HCT116 (cell line): ENCODE measurements around the gene SLC2A13. TPM values are rescaled to one million over a fixed set of nuclear protein-coding genes. Genes with fewer than 3 reads are reported as not detected.

Experiments
- ATAC-seq: fragments of 200-7000 bp; cut with Tn5 transposase; 2 replicates; pipeline ENCODE4 v1.9.1; 2020; ENCODE audit warnings: mild to moderate bottlenecking, moderate library complexity
- BruUV-seq: library from RNA; stranded (reverse); fragments of 400-500 nt; replicated peaks from 2 replicates; lab custom pipeline; 2021; lab: Mats Ljungman, UMichigan
- CTCF ChIA-PET: fragments of 300-600 bp; sonication (Branson Sonifier 250); formaldehyde crosslinking; loops from one replicate; lab custom pipeline; 2021; ENCODE audit warnings: antibody characterized with exemption; lab: Charles Lee
- POLR2A ChIA-PET: fragments of 300-600, 350-600 bp; sonication (Branson Sonifier 250); formaldehyde crosslinking; loops from one replicate; lab custom pipeline; 2021; ENCODE audit warnings: antibody characterized with exemption; lab: Charles Lee
- RAD21 ChIA-PET, 2 experiments: fragments of 300-600 bp; sonication (Branson Sonifier 250); formaldehyde crosslinking; loops; one replicate each; lab custom pipeline; 2023; ENCODE audit warnings: low total read pairs in 2 of 2; ENCODE audit not compliant: uncharacterized antibody in 2 of 2, unreplicated experiment in 2 of 2, low non-redundant PET in 1 of 2; lab: Charles Lee
- DNase-seq: peaks from one replicate; pipeline ENCODE4 v3.0.0-alpha.2; 2010; ENCODE audit warnings: low read depth, low spot score
- H2AFZ ChIP-seq: fragments of 200-600 bp; shearing (Covaris generic), sonication (generic); 2 replicates; pipeline ENCODE4 v1.6.1; 2017; ENCODE audit warnings: low read depth, mixed run types, mixed read lengths, antibody characterized with exemption, low read length; ENCODE audit not compliant: poor library complexity, severe bottlenecking
- H3K27ac ChIP-seq: 2 replicates; pipeline ENCODE4 v1.5.1; 2012; ENCODE audit warnings: low read depth, low read length
- H3K27me3 ChIP-seq: fragments of 200-600 bp; sonication (generic); 2 replicates; pipeline ENCODE4 v1.6.1; 2016; ENCODE audit warnings: mixed run types, low read length, mixed read lengths; ENCODE audit not compliant: insufficient read depth
- H3K36me3 ChIP-seq, 2 experiments: fragments of 200-500 bp in 1 of 2; fragments of 200-600 bp in 1 of 2; sonication (Bioruptor generic) in 1 of 2; sonication (generic) in 1 of 2; 2 replicates each; pipeline versions ENCODE4 v1.5.1 to v1.6.1; 2014 to 2016; ENCODE audit warnings: low read length in 2 of 2, inconsistent platforms in 1 of 2, mixed read lengths in 1 of 2, mixed run types in 1 of 2; ENCODE audit not compliant: insufficient read depth in 2 of 2, control insufficient read depth in 1 of 2
- H3K4me1 ChIP-seq, 2 experiments: fragments of 200-600 bp in 1 of 2; sonication (generic) in 1 of 2; 2 replicates each; pipeline versions ENCODE4 v1.5.1 to v1.6.1; 2012 to 2017; ENCODE audit warnings: low read length in 2 of 2, inconsistent platforms in 1 of 2, mild to moderate bottlenecking in 1 of 2, mixed read lengths in 1 of 2, mixed run types in 1 of 2, moderate library complexity in 1 of 2; ENCODE audit not compliant: insufficient read depth in 2 of 2, control insufficient read depth in 1 of 2
- H3K4me2 ChIP-seq: fragments of 200-600 bp; sonication (generic); 2 replicates; pipeline ENCODE4 v1.6.1; 2017; ENCODE audit warnings: mixed run types, low read length, mixed read lengths
- H3K4me3 ChIP-seq, 2 experiments: fragments of 200-600 bp in 1 of 2; sonication (generic) in 1 of 2; replicated peaks in 1 of 2; 2 replicates each; pipeline ENCODE4 v1.5.1; 2011 to 2016; ENCODE audit warnings: low read length in 2 of 2, control low read depth in 1 of 2, low read depth in 1 of 2, mild to moderate bottlenecking in 1 of 2, mixed read lengths in 1 of 2, mixed run types in 1 of 2
- H3K79me2 ChIP-seq: fragments of 200-600 bp; sonication (generic); 2 replicates; pipeline ENCODE4 v1.6.1; 2017; ENCODE audit warnings: mild to moderate bottlenecking, mixed run types, low read length, moderate library complexity, mixed read lengths; ENCODE audit not compliant: insufficient read depth
- H3K9ac ChIP-seq: fragments of 200-600 bp; sonication (generic); 2 replicates; pipeline ENCODE4 v1.6.1; 2016; ENCODE audit warnings: low read length, mixed read lengths
- H3K9me2 ChIP-seq: fragments of 200-600 bp; sonication (generic), shearing (Covaris generic); 2 replicates; pipeline ENCODE4 v1.6.1; 2017; ENCODE audit warnings: mixed run types, mild to moderate bottlenecking, moderate library complexity; ENCODE audit not compliant: insufficient read depth
- H3K9me3 ChIP-seq, 2 experiments: fragments of 200-500 bp in 1 of 2; fragments of 200-600 bp in 1 of 2; sonication (Bioruptor generic) in 1 of 2; sonication (generic) in 1 of 2; 2 replicates each; pipeline ENCODE4 v1.6.1; 2014 to 2017; ENCODE audit warnings: low read length in 2 of 2, mixed read lengths in 2 of 2, inconsistent platforms in 1 of 2, low read depth in 1 of 2, mild to moderate bottlenecking in 1 of 2, mixed run types in 1 of 2, moderate library complexity in 1 of 2; ENCODE audit not compliant: control insufficient read depth in 1 of 2, insufficient read depth in 1 of 2
- H4K20me1 ChIP-seq: fragments of 200-600 bp; sonication (generic), shearing (Covaris generic); 2 replicates; pipeline ENCODE4 v1.6.1; 2017; ENCODE audit warnings: mixed run types, mild to moderate bottlenecking, moderate library complexity; ENCODE audit not compliant: insufficient read depth
- CBX3 ChIP-seq: IDR thresholded peaks from 2 replicates; pipeline ENCODE4 v1.6.1; 2012; ENCODE audit warnings: low read depth
- CEBPB ChIP-seq: IDR thresholded peaks from 2 replicates; pipeline ENCODE4 v1.6.1; 2012; ENCODE audit warnings: low read depth
- EGR1 ChIP-seq: IDR thresholded peaks from 2 replicates; pipeline ENCODE4 v1.6.1; 2012; ENCODE audit warnings: low read depth
- ELF1 ChIP-seq: IDR thresholded peaks from 2 replicates; pipeline ENCODE4 v1.6.1; 2012; ENCODE audit warnings: low read depth, borderline replicate concordance
- EZH2 ChIP-seq: fragments of 200-600 bp; sonication (generic); IDR thresholded peaks from 2 replicates; pipeline ENCODE4 v1.6.1; 2017; ENCODE audit warnings: antibody characterized with exemption, mixed run types
- FOSL1 ChIP-seq: IDR thresholded peaks from 2 replicates; pipeline ENCODE4 v1.6.1; 2012; ENCODE audit warnings: low read depth
- JUND ChIP-seq: IDR thresholded peaks from 2 replicates; pipeline ENCODE4 v1.6.1; 2012
- POLR2AphosphoS5 ChIP-seq: IDR thresholded peaks from 2 replicates; pipeline ENCODE4 v1.6.1; 2011; ENCODE audit warnings: mild to moderate bottlenecking, low read depth, low read length, moderate library complexity
- SIN3A ChIP-seq: IDR thresholded peaks from 2 replicates; pipeline ENCODE4 v1.6.1; 2012; ENCODE audit warnings: low read depth
- SP1 ChIP-seq: IDR thresholded peaks from 2 replicates; pipeline ENCODE4 v1.6.1; 2012; ENCODE audit warnings: low read depth
- SRF ChIP-seq: IDR thresholded peaks from 2 replicates; pipeline ENCODE4 v1.6.1; 2012; ENCODE audit warnings: low read depth
- TCF7L2 ChIP-seq: IDR thresholded peaks from 2 replicates; pipeline ENCODE4 v1.7.0; 2011; ENCODE audit warnings: borderline replicate concordance, inconsistent platforms; ENCODE audit not compliant: insufficient read depth, insufficient read length; ENCODE audit errors: extremely low read depth
- YY1 ChIP-seq: IDR thresholded peaks from 2 replicates; pipeline ENCODE4 v1.6.1; 2011; ENCODE audit warnings: low read length, low read depth, moderate library complexity, mild to moderate bottlenecking; ENCODE audit not compliant: insufficient replicate concordance; ENCODE audit errors: extremely low read depth
- ZFX ChIP-seq: fragments of 450-650 bp; IDR thresholded peaks from 2 replicates; pipeline ENCODE4 v1.6.1; 2017
- intact Hi-C: fragments of 100-400 bp; cut with micrococcal nuclease; formaldehyde crosslinking; loops from 2 replicates; pipeline ENCODE4 v1.10.0; 2022
- total RNA-seq: library from RNA; stranded (reverse); gene quantifications from one replicate; pipeline ENCODE4 v1.2.1, GENCODE V29; 2021; ENCODE audit not compliant: unreplicated experiment
- TF ChIP-seq, protein P1 (sequence below): IDR thresholded peaks from 2 replicates; pipeline ENCODE4 v1.6.1; 2012
- TF ChIP-seq, protein P2 (sequence below), 3 experiments: fragments of 200-600 bp in 1 of 3; sonication (generic) in 1 of 3; IDR thresholded peaks in 2 of 3; conservative IDR thresholded peaks in 1 of 3; 2 replicates each; pipeline ENCODE4 v1.5.1; 2012 to 2017; ENCODE audit warnings: low read depth in 2 of 3, low read length in 2 of 3, antibody characterized with exemption in 1 of 3, borderline replicate concordance in 1 of 3, control low read depth in 1 of 3, mild to moderate bottlenecking in 1 of 3, mixed read lengths in 1 of 3, mixed run types in 1 of 3, moderate library complexity in 1 of 3; ENCODE audit not compliant: insufficient read depth in 1 of 3

The SLC2A13 gene
- total RNA-seq, 1 experiment from 2014 or later: 6.8 TPM

DNA sequence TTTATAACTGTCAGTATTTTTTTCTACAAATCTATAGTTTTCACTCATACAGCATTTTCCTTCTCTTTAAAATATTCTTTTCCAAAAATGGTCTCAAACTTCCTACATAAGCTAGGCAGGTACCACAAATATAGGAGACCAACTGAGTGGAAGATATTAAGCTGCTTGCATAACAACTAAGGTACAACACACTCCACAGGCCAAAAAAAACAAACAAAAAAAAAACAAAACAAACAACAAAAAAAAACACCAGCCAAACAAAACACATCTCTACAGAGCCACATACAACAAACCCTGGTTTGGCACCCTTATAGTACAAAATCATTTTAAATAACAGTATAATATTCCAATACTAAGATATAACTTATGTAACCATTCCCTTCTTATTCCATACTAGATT is 50.1 kb downstream of the SLC2A13 start:
- BruUV-seq: no TSS peak

More for the DNA sequence above, 50.1 kb downstream of the SLC2A13 start:
- H3K79me2 ChIP-seq: no peaks in the 10 kb centered on the region
- no peak overlapping the region for H3K27ac ChIP-seq
- intact Hi-C loops: no loop called here
- H3K4me3 ChIP-seq: no peak overlapping the region
- no peak overlapping the region for H2AFZ ChIP-seq
- ATAC-seq: no peak
- H3K4me1 ChIP-seq: no peaks in the 10 kb centered on the region
- TF ChIP-seq CEBPB: no peak
- TF ChIP-seq SP1: no peak
- no peak for TF ChIP-seq POLR2AphosphoS5
- TF ChIP-seq SIN3A: no peak
- no peak for TF ChIP-seq YY1
- no peak for TF ChIP-seq JUND
- no peak for TF ChIP-seq CBX3
- TF ChIP-seq, protein P1, sequence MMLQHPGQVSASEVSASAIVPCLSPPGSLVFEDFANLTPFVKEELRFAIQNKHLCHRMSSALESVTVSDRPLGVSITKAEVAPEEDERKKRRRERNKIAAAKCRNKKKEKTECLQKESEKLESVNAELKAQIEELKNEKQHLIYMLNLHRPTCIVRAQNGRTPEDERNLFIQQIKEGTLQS: no peak
- TF ChIP-seq SRF: no peak
- no peak for TF ChIP-seq ZFX
- no peak for TF ChIP-seq FOSL1
- TF ChIP-seq TCF7L2: no peak
- no peak for TF ChIP-seq EZH2
- no peak for TF ChIP-seq EGR1
- TF ChIP-seq, protein P2, sequence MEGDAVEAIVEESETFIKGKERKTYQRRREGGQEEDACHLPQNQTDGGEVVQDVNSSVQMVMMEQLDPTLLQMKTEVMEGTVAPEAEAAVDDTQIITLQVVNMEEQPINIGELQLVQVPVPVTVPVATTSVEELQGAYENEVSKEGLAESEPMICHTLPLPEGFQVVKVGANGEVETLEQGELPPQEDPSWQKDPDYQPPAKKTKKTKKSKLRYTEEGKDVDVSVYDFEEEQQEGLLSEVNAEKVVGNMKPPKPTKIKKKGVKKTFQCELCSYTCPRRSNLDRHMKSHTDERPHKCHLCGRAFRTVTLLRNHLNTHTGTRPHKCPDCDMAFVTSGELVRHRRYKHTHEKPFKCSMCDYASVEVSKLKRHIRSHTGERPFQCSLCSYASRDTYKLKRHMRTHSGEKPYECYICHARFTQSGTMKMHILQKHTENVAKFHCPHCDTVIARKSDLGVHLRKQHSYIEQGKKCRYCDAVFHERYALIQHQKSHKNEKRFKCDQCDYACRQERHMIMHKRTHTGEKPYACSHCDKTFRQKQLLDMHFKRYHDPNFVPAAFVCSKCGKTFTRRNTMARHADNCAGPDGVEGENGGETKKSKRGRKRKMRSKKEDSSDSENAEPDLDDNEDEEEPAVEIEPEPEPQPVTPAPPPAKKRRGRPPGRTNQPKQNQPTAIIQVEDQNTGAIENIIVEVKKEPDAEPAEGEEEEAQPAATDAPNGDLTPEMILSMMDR (IDR thresholded peaks at IDR 0.05 in 2 of 3, conservative IDR thresholded peaks at IDR 0.05 in 1 of 3; ENCODE audit: borderline replicate concordance in 1 of 3, insufficient read depth in 1 of 3, low read depth in 2 of 3, low read length in 2 of 3): no peak
- TF ChIP-seq ELF1: no peak
- ChIA-PET RAD21 (interaction anchor here in 1 of 2 experiments (0.7 kb wide), 1 partner anchor 214 kb away, joined by 4 read pairs; no protein-coding TSS in a partner anchor), POLR2A (no interaction called here), CTCF (no interaction called here)
- H4K20me1 ChIP-seq: no peaks in the 10 kb centered on the region
- H3K9ac ChIP-seq: no peak overlapping the region
- H3K36me3 ChIP-seq: no peaks in the 10 kb centered on the region
- DNase-seq: no peak
- H3K27me3 ChIP-seq: no peaks in the 10 kb centered on the region
- no peak overlapping the region for H3K4me2 ChIP-seq
- no peaks in the 10 kb centered on the region for H3K9me2 ChIP-seq
- H3K9me3 ChIP-seq: no peaks in the 10 kb centered on the region
